SJSA1 (cell line): ENCODE results near the gene APOH. TPM values are rescaled to one million over a fixed set of nuclear protein-coding genes. Genes with fewer than 3 reads are reported as not detected.

Experiments used
- DNase-seq, 2 experiments: peaks; one replicate each; pipeline ENCODE4 v3.0.0-alpha.2; 2015 to 2020; ENCODE audit warnings: low spot score in 2 of 2, low read depth in 1 of 2
- H3K27ac ChIP-seq: fragments of 250-450 bp; sonication (Bioruptor Pico); 2 replicates; pipeline ENCODE4 v1.5.1; 2020; ENCODE audit warnings: mild to moderate bottlenecking, moderate library complexity
- H3K27me3 ChIP-seq: fragments of 250-450 bp; sonication (Bioruptor Pico); replicated peaks from 2 replicates; pipeline ENCODE4 v1.5.1; 2020; ENCODE audit warnings: mild to moderate bottlenecking, moderate library complexity
- H3K36me3 ChIP-seq: fragments of 250-450 bp; sonication (Bioruptor Pico); 2 replicates; pipeline ENCODE4 v1.5.1; 2020; ENCODE audit warnings: mild to moderate bottlenecking
- H3K4me1 ChIP-seq: fragments of 250-450 bp; sonication (Bioruptor Pico); replicated peaks from 2 replicates; pipeline ENCODE4 v1.6.1; 2021; ENCODE audit warnings: mild to moderate bottlenecking
- H3K4me3 ChIP-seq: fragments of 250-450 bp; sonication (Bioruptor Pico); 2 replicates; pipeline ENCODE4 v1.5.1; 2020; ENCODE audit warnings: mild to moderate bottlenecking
- H3K9me3 ChIP-seq: fragments of 250-450 bp; sonication (Bioruptor Pico); replicated peaks from 2 replicates; pipeline ENCODE4 v1.5.1; 2020; ENCODE audit warnings: mild to moderate bottlenecking
- total RNA-seq: library from RNA; depleted of rRNA; stranded (reverse); fragments of >200 nt; shearing (Covaris generic); gene quantifications from 2 replicates; pipeline ENCODE4 v1.2.3, GENCODE V29; 2014

APOH gene
- total RNA-seq, 1 experiment from 2014 or later, result not detected

- Histone ChIP-seq H3K36me3 (no peaks in the 10 kb centered on the region), H3K9me3 (no peaks in the 10 kb centered on the region), H3K27me3 (peaks cover 3% of the 10 kb centered on the region), H3K4me1 (no peaks in the 10 kb centered on the region), H3K27ac (no peak overlapping the region), H3K4me3 (no peak overlapping the region)
- no peak for DNase-seq
Observed at GRCh38 chr17:66227212-66228045, 1.8 kb downstream of the APOH start.

GRCh38 chr17:66222798-66223350, 6.3 kb downstream of the APOH start:
- H3K27ac ChIP-seq, result no peak overlapping the region
- 0 out of 2 replicates have a peak, but pooled peaks cover 4% of the 10 kb centered on the region for H3K9me3 ChIP-seq
- no peak overlapping the region for H3K4me3 ChIP-seq
- H3K27me3 ChIP-seq, result peaks cover 28% of the 10 kb centered on the region
- H3K4me1 ChIP-seq, result no peaks in the 10 kb centered on the region
- no peak for DNase-seq
- H3K36me3 ChIP-seq, result no peaks in the 10 kb centered on the region

- no peak for DNase-seq
- H3K4me3 ChIP-seq, result no peak overlapping the region
- H3K4me1 ChIP-seq, result no peaks in the 10 kb centered on the region
- H3K9me3 ChIP-seq, result 0 out of 2 replicates have a peak, but pooled peaks cover 4% of the 10 kb centered on the region
- peaks cover 28% of the 10 kb centered on the region for H3K27me3 ChIP-seq
- no peak overlapping the region for H3K27ac ChIP-seq
- no peaks in the 10 kb centered on the region for H3K36me3 ChIP-seq
Observed at GRCh38 chr17:66221755-66222530, 7.3 kb downstream of the APOH start.

- H3K9me3 ChIP-seq, result 0 out of 2 replicates have a peak, but pooled peaks cover 6% of the 10 kb centered on the region
- no peak overlapping the region for H3K27ac ChIP-seq
- no peaks in the 10 kb centered on the region for H3K4me1 ChIP-seq
- H3K27me3 ChIP-seq, result peaks cover 28% of the 10 kb centered on the region
- DNase-seq, result no peak
- H3K36me3 ChIP-seq, result no peaks in the 10 kb centered on the region
- H3K4me3 ChIP-seq, result no peak overlapping the region
Observed at GRCh38 chr17:66221343-66221742, 7.9 kb downstream of the APOH start.

GRCh38 chr17:66220079-66220835, 9.0 kb downstream of the APOH start:
- Histone ChIP-seq H3K4me1 (no peaks in the 10 kb centered on the region), H3K36me3 (no peaks in the 10 kb centered on the region), H3K4me3 (no peak overlapping the region), H3K27me3 (peaks cover 28% of the 10 kb centered on the region), H3K27ac (no peak overlapping the region), H3K9me3 (0 out of 2 replicates have a peak, but pooled peaks cover 6% of the 10 kb centered on the region)
- DNase-seq, result no peak

GRCh38 chr17:66215529-66215911, 13.7 kb downstream of the APOH start:
- Histone ChIP-seq H3K4me3 (no peak overlapping the region), H3K27me3 (peaks cover 24% of the 10 kb centered on the region), H3K4me1 (no peaks in the 10 kb centered on the region), H3K36me3 (no peaks in the 10 kb centered on the region), H3K27ac (no peak overlapping the region), H3K9me3 (0 out of 2 replicates have a peak, but pooled peaks cover 6% of the 10 kb centered on the region)
- DNase-seq, result no peak

GRCh38 chr17:66214884-66215528, 14.2 kb downstream of the APOH start:
- Histone ChIP-seq H3K4me3 (no peak overlapping the region), H3K27ac (no peak overlapping the region), H3K36me3 (no peaks in the 10 kb centered on the region), H3K9me3 (0 out of 2 replicates have a peak, but pooled peaks cover 6% of the 10 kb centered on the region), H3K4me1 (no peaks in the 10 kb centered on the region), H3K27me3 (peaks cover 23% of the 10 kb centered on the region)
- no peak for DNase-seq

GRCh38 chr17:66211047-66211810, 18.0 kb downstream of the APOH start:
- no peak overlapping the region for H3K27ac ChIP-seq
- H3K9me3 ChIP-seq, result no peaks in the 10 kb centered on the region
- H3K4me3 ChIP-seq, result no peak overlapping the region
- H3K36me3 ChIP-seq, result no peaks in the 10 kb centered on the region
- 0 out of 2 replicates have a peak, but pooled peaks cover 8% of the 10 kb centered on the region for H3K27me3 ChIP-seq
- 0 out of 2 replicates have a peak, but pooled peaks cover 3% of the 10 kb centered on the region for H3K4me1 ChIP-seq
- DNase-seq, result no peak

- 0 out of 2 replicates have a peak, but pooled peaks cover 8% of the 10 kb centered on the region for H3K27me3 ChIP-seq
- H3K4me1 ChIP-seq, result 0 out of 2 replicates have a peak, but pooled peaks cover 3% of the 10 kb centered on the region
- no peak overlapping the region for H3K27ac ChIP-seq
- DNase-seq, result no peak
- no peak overlapping the region for H3K4me3 ChIP-seq
- H3K9me3 ChIP-seq, result no peaks in the 10 kb centered on the region
- H3K36me3 ChIP-seq, result no peaks in the 10 kb centered on the region
Observed at GRCh38 chr17:66210208-66210574, 19.0 kb downstream of the APOH start.

GRCh38 chr17:66207936-66208335, 21.3 kb downstream of the APOH start:
- Histone ChIP-seq H3K27me3 (0 out of 2 replicates have a peak, but pooled peaks cover 4% of the 10 kb centered on the region), H3K9me3 (no peaks in the 10 kb centered on the region), H3K27ac (no peak overlapping the region), H3K4me1 (0 out of 2 replicates have a peak, but pooled peaks cover 3% of the 10 kb centered on the region), H3K36me3 (no peaks in the 10 kb centered on the region), H3K4me3 (no peak overlapping the region)
- DNase-seq, result no peak

GRCh38 chr17:66203274-66204015, 25.8 kb downstream of the APOH start:
- Histone ChIP-seq H3K27ac (no peak overlapping the region), H3K4me1 (no peaks in the 10 kb centered on the region), H3K4me3 (no peak overlapping the region), H3K36me3 (no peaks in the 10 kb centered on the region), H3K9me3 (no peaks in the 10 kb centered on the region), H3K27me3 (no peaks in the 10 kb centered on the region)
- DNase-seq, result no peak

GRCh38 chr17:66200685-66201092, 28.5 kb downstream of the APOH start:
- Histone ChIP-seq H3K27me3 (no peaks in the 10 kb centered on the region), H3K4me3 (no peak overlapping the region), H3K9me3 (no peaks in the 10 kb centered on the region), H3K4me1 (no peaks in the 10 kb centered on the region), H3K36me3 (no peaks in the 10 kb centered on the region), H3K27ac (no peak overlapping the region)
- peak; percentile 60 for DNase-seq
